Stimulated activated CD8-positive, alpha-beta memory T cell treated with anti-CD3 and anti-CD28 coated beads, Interleukin-7, amount 100 ng/mL, for 48 hours (primary cell): ENCODE results near the gene HOXA5.

Experiments used
- DNase-seq, 2 donors: peaks; one replicate each; pipeline ENCODE4 v3.0.0-alpha.2; 2020; ENCODE audit warnings: low read depth in 1 of 2; ENCODE audit errors: extremely low read depth in 1 of 2

The HOXA5 gene

DNA sequence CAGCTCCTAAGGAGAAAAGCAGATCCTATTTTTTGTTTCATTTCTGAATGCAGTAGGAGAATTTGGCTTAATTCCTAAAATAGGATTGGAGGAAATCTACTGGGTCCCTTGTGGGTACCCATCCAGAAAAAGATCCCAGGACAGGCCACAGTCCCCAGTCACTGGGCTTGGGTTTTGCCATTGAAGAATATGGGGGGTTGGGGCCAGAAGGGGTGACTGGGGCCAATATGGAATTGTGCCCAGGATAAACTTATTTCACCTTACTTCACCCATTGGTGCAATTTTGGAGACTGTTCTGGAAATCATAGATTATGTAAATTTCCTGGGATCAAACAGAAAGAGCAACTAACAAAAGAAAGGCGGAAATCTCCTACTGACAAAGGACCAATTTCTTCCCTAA lies 5.0 kb downstream of the HOXA5 start:
- no peak for DNase-seq

DNA sequence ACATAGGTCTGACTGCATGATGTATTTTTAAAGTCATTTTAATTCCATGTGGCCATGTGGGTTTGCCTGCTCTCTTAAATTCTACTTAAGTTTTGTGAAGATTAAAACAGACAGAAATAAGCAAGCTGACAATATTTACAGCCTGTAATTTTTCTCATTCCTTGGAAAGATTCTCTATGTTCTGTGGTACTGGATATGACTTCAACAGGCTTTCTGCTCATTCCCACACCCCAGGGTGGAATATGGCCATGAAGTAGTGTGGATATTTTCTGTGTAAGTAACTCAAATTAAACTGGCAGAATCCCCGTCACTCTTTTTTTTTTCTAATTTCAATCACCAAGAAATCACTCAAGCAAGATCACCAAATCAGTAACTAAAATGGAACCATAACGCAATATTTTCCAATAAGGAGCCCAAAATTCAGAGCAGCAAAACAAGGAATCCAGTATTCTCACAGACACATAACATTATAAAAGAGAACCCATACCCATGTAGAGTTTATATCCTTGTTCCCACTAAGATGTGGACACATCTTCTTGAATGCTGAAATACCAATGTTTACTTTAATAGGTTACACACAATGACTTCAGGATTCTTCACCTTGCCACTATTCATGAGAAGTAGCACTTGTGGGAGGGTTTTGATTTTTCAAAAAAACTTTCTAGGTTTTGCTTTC lies 5.7 kb downstream of the HOXA5 start:
- DNase-seq: no peak

DNA sequence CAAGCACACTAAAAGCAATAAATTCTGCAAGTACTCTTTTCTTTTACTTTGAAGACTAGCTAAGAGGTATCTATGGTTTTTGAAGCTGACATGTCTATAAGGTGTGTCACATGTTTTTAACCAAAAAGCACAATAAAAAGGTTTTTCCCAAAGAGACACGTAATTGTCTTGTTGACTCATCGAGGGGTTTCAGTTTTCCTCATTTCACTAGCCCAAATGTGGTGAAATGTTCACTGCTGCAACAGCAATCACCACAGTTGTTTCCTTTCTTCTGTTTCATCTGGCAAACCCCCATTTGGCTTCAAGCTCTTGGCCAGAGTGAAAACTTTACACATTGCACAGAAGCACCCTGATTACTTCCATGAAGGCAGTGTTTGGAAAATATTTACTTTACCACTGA lies 9.1 kb downstream of the HOXA5 start:
- no peak for DNase-seq

DNA sequence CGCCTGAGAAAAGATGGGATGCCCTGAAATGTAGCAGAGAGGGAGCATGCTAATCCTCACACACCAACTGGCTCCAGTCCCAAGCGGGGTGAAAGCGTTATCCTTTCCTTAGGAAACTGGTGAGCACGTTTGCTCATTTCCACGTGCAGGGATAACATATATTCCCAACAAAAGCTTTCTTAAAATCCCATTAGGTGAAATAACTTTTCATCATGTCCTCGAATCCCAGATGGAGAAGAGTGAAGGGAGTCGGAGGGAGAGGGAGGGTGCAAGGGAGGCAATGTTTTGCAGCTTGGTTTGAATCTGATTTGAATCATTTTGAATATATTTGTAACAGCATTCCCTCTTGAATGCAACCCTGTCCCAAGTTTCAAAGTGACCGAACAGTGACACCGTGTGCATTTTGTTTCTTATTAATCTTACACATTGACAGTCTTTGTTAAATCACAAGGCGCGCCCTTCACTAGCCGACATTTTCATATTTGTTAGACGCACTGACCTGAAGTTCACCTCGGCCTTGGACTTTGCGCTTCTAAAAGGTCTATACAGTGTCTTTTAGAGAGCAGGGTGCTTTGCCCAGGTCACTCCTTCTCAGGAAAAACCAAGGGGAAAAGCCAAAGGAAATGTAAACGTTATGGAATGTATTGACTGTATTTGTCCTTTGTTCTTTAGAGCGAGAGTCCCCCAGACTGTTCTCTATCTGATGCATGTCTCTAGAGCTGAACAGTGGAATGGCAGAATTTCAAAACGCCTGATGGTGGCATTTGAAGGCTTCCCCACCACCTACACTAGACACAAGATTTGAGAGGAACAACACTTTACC lies 9.9 kb downstream of the HOXA5 start:
- DNase-seq: no peak

DNA sequence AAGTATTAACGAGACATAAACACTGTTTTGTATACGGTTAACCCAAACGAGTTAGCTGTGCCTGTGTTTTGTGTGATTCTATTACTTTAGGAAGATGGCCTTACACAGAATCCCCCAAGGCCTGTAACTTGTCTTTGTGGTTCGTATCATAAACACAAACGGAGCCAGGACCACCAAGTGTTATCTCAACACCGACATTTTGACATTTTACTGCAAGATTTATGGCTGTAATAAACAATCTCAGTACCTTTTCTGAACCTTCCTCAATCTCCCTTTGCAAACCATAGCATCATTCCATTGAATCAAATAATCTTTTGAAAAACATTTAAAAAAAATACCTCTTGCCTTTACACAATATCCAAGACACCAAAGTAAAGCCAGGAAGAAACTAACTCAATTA lies 10.5 kb downstream of the HOXA5 start:
- DNase-seq: no peak

DNA sequence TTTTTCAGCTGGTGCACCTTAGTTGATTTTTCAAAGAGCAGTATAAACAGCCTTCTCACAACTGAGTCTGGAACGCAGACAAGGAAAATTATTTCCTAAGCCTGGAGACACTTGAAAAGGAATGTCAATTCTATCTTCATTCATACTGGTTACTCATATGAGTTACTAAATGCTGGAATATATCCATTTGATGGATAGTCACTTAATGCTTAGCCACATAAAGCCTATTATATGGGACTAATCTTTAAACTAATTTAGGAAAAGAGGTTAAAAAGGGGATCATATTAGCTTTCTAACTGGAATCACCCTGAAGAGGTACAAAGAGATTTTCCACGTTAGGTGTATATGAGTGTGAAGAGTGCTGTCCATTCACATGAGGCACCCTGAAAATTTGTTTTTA lies 11.3 kb downstream of the HOXA5 start:
- no peak for DNase-seq

DNA sequence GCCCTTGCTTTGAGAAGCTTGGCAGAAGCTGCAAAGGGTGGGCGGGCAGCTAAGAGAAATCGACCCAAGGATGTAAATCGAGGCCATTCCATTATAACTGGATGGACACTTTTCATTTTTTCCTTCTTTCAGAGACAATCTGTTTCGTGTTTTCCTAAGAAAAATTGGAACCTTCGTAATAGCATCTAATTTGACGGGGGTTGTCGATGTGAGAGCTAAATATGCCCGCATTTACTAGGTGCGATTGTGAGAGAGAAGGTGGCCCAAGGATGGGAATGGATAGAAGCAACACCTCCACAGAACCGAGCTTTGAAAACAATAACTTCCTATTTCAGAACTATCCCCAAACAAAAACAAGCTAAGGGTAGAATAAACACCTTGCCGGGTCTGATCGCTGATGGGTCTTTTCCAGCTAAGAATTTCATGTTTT lies 12.1 kb downstream of the HOXA5 start:
- no peak for DNase-seq

DNA sequence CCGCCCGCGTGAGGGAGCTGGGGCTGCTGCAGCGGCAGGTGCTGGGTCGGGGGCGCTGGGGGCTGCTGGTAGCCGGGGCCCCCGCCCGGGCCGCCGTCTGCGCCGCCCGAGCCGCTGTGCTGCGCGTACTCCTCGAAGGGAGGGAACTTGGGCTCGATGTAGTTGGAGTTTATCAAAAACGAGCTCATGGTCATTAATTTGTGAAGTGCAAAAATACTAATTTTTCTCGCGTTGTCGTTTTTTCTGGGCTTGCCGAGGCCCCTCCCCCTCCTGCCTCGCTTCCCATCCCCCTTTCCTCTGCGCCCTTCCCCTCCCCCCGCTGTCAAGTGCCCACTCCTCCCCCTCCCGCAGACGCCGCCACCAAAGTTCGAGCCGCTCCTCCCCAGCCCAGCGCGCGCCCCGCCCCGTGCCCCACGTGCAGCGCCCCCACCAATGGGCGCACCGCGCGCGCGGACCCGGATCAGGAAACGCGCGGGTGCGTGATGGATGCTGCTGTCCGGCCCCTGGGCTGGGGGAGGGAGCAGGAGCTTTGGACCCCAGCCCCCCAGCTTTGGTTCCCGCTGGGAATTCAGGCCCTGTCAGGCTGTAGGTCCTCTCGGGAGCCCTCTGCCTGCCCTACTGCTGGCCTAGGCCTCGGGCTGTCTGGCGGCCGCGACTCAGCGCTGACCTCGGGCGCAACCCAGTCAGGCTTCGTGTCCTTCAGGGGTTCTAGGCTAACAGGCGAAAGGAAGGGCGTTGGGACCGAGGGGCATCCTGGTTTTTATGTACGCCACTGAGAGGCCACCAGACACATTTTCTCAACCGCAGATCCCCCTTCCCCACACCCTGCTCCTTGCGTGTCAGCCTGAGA lies 12.7 kb downstream of the HOXA5 start, which contains the start of gene HOXA4:
HOXA4 (minus strand) TSS at position 218 of the 850 bp plus-strand sequence; CDS start at position 194, 24 bp downstream.
- peak; percentile 40 to 48 for DNase-seq

DNA sequence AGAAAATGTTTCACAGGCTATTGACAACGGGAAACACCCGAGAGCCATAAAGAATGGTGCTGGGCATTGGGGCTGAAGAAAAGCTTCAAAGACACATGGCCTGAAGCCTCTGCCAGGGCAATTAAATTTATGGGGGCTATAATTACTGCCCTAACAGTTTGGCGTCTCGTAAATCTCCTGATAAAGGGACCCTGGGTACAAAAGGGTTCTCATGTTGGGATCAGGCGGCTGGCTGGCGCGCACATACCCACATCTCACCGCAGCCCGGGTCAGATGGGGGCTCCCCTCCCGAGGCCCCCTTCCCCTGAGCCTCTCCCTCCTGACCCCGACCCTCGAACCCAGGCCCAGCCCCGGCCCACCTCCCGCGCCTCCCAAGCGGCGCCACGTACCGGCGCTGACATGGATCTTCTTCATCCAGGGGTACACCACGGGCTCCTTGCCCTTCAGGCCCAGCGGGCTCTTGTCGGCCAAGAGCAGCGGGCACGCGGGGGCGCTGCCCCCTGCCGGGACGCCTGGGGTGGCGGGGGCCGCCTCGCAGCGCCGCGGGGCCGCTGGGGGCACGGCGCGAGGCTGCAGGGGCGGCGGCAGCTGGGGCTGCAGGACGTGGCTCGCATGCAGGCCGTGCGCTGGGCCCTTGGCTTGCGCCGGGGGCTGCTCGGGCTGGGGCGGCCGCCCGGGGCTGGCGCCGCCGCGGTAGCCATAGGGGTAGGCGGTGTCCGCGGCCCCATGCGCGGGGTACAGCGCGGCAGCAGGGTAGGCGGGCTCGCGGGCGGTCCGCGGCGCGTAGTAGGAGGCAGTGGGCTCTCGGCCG lies 13.5 kb downstream of the HOXA5 start:
- DNase-seq: no peak

DNA sequence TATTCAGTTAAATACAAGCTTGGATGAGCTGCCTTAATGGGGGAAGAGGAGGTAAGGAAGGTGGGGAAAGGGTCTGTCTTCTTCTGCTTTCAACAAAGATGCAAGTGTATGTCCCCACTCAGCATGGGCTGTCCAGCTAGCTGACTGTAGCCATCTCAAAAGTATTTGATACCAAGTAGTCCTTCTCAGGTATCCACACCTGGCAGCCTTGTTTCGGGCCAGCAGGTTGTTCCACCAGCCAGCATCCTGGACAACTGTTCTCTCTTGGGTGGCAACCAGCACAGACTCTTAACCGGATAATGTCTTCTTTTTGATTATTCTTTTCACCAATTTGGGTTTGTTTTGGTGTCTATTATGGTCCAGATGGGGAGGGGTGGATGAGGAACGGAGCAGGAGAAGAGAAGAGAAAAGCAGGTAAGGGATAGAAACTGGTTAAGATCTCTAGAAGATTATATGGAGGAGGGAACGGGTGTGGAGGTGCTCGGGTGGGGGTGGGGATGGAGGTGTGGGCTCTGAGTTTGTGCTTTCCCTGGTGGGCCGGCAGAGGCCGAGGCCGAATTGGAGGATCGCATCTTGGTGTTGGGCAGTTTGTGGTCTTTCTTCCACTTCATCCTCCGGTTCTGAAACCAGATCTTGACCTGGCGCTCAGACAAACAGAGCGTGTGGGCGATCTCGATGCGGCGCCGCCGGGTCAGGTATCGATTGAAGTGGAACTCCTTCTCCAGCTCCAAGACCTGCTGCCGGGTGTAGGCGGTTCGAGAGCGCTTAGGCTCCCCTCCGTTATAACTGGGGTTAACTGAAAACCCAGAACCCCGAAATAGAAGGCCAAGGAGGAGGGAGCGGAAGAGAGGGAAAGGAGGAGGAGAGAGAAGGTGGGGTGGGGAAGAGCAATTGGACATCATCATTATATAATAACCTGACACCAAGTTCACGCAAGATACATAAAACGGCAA lies 14.4 kb downstream of the HOXA5 start:
- DNase-seq: no peak

DNA sequence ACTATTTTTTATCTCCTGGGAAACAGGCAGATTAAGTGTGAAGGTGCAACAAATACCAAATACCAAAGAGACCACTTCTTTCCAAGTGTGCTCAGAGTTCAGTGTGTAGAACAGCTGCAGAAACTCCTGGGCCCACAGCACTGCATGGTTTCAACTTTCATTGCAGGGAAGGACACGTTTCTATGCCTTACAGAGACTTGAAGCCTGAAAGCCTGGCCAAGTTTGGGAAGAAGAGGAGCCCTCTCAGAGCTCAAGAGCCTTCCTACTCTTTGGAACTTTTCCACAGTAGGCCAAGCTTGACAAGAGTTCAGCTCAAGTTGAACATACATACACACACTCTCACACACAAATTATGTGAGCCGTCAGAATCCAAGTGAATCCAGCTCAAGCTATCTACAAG lies 15.4 kb downstream of the HOXA5 start:
- no peak for DNase-seq

DNA sequence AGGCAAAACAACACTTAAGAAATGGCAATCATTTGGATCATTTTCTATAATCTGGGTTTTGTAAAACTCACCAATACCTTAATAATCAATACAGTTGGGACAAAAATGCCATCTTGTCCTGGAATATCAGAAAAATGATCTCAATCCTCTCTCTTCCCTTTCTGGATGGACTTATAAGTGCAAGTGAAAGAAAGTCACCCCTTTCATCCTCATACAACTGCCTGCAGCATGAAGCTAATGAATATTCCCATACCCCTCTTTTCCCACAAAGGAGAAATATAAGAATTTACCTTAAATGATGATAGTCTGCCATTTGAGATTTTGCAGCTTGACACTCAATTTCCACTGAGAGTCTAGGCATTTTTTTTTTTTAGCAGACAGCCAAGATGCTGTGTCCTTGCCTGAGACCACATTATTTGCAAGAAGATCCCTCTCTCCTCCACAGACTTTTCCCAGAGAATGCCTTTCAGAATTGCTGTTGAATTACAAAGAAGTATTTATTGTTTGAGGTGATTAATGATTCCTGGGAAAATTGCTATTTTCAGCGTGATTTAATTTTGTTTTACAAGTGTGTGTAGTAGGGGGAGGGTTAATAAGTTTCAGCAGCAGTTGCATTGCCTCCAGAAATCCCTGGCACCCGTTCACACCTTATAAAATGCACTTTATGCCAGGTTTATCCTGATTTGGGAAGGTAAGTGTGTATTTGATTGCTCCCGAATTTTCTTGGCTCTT lies 16.7 kb downstream of the HOXA5 start:
- DNase-seq: no peak

DNA sequence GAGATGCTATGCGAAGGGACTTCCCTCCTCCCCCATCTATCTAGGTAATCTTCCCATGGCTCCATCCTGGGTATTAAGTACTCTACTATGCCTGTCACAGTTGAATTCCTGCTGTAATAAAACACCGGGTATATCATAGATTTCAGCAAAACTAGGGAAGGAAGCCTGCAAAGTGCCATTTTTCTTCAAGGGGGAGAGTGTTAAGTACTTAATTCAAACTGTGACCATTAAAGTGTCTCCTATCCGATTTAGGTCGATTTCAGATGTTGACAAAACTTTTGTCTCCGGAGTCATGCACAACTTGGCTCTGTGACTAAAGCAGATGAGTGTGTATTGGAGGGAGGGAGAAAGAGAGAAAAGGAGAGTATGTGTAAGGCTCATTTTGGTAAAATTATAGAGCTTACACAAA lies 17.5 kb downstream of the HOXA5 start:
- no peak for DNase-seq

DNA sequence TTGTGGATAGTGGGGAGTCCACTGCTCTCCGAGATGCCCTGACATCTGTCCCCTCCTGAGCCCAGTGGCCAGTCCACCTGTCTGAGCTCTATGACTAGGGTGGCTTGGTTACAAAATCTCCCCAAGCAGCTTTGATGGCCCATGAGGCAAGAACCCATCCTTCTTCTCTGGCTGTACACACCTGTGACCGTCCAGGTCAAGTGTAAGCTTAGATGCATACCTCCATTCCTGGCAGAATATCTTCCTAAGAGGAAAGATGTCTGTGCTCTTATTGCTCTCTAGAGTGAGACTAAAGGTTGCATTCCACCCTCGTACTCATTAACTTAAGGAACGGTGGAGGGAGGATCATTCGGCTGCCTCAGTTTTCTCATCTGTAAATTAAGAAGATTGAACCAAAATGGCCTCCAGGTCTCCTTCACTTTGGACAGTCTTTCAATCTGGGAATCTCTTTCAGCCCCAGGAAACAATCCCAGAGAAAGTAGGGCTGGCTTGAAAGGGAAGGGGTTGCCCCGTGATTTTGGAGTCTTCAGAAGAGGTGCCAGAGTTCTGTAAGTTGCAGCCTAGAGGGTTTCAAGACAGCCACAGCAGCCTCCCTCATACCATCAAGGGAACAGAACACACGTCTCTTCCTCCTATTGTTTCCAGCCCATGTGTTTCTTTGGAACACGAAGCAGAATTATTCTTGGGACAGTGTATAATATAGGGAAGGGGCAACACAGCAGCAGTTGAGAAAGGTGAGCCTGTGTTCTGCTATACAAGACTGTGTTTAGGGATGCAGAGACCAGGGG lies 18.4 kb downstream of the HOXA5 start:
- DNase-seq: no peak

DNA sequence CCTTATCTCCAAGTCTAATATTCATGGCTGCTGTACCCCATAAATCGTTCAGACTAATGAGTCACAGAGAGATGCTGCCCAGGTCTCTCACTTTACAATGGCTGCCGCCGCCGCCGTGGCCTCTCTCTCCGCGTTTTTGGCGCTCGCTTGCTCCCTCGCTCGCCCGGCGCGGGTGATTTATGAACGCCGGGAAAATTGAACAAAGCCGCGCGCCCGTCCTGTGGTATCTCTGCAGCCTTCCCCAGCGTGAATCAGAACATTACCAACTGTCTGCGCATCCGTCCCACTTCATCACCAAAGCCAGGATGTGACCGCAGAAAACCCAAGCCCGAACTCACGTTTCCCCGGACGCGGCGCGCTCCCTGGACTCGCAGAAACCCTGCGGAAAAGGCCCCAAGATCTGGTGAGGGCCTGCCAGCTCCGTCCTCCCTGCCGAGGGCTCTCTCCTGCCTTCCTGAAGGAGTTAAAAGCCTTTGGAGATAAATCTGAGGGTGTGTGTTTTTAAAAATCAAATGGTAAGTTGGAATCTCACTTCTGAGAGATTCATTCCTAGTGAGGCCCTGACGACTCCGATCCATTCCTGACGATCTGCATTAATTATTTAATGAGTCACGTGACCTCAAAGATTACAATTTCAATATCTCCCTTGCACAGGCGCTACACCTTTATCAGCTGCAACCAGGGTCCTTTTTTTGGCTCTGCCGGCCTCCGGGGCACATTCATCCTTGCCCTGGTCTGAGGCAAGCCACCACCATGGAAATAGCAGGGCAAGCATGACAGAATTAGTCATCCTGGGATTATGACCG lies 19.2 kb downstream of the HOXA5 start:
- no peak for DNase-seq

DNA sequence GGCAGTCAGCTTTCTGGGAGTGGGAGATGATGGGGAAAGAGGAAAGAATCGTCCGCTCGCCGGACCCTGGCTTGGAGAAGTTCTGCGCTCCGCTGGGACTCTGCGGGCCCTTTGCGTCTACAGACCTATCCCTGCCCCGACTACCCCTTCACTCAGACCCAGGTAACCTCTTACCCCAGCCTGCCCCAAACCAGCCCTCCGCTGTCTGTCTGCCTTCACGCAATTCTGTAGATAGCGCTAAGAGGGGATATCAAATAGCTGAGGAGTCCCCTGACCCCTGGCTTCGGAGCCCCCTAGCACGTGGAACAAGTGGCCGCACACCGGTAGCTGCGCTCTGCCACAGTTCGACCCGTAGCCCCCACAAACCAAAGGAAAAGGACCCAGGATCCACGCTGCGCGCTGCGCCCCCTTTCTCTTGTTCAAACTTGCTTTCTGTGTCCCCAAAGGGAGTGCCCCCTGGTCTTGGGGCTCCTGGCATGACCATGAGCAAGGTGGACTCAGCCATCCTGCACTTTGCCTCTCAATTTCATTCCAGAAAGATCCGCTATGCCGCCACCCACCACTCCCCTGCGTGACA lies 19.9 kb downstream of the HOXA5 start:
- DNase-seq: no peak

DNA sequence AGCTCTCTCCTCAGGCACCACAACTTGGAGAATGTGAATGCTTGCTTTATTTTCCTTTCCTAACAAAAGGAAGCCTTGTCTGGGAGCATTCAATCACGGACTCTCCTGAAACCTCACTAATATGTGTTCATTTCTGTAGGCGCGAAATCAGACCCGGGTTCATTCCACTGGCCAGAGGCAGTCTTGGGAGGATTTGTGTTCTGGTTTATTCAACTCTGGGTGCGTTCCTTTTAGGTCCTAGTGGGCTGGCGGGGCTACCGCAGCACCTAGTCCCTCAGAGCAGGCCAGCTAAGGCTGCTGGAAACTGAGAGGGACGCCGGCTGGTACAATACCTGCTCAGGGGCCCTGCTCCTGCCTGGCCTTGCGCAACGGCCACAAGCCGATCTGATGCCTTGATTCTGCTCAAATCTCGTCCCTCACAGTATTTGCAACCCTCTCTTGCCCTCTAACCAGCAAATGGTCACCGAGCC lies 20.4 kb downstream of the HOXA5 start:
- DNase-seq: no peak
